Activated CD8-positive, alpha-beta memory T cell treated with anti-CD3 and anti-CD28 coated beads, Interleukin-2, amount 50 U/mL, for 1 hour (primary cell): ENCODE data around the gene SRF.

ENCODE experiments used
- DNase-seq: peaks from one replicate; pipeline ENCODE4 v3.0.0-alpha.2; 2020; ENCODE audit errors: extremely low read depth

The SRF gene

GRCh38 chr6:43183441-43183840 lies 12.4 kb downstream of the SRF start:
- DNase-seq = no peak

GRCh38 chr6:43184268-43184985 lies 13.4 kb downstream of the SRF start:
- DNase-seq = no peak

GRCh38 chr6:43185391-43185985 lies 14.4 kb downstream of the SRF start:
- no peak for DNase-seq

- no peak for DNase-seq
Measured at GRCh38 chr6:43186019-43186418, 14.9 kb downstream of the SRF start.

- no peak for DNase-seq
Measured at GRCh38 chr6:43186706-43187105, 15.6 kb downstream of the SRF start.

- no peak for DNase-seq
Measured at GRCh38 chr6:43187821-43188220, 16.8 kb downstream of the SRF start.

GRCh38 chr6:43188426-43188825 lies 17.4 kb downstream of the SRF start:
- DNase-seq = no peak

GRCh38 chr6:43189776-43190304 lies 18.8 kb downstream of the SRF start:
- no peak for DNase-seq

- DNase-seq = no peak
Measured at GRCh38 chr6:43192911-43193310, 21.8 kb downstream of the SRF start.

- DNase-seq = no peak
Measured at GRCh38 chr6:43193929-43194328, 22.9 kb downstream of the SRF start.

- DNase-seq = no peak
Measured at GRCh38 chr6:43196337-43196736, 25.3 kb downstream of the SRF start.

- DNase-seq = no peak
Measured at GRCh38 chr6:43199912-43200311, 28.8 kb downstream of the SRF start.

- no peak for DNase-seq
Measured at GRCh38 chr6:43200541-43200940, 29.5 kb downstream of the SRF start.

- DNase-seq = no peak
Measured at GRCh38 chr6:43202451-43202850, 31.4 kb downstream of the SRF start.

- DNase-seq = no peak
Measured at GRCh38 chr6:43203029-43203717, 32.1 kb downstream of the SRF start.

- DNase-seq = no peak
Measured at GRCh38 chr6:43203718-43204095, 32.6 kb downstream of the SRF start.

- no peak for DNase-seq
Measured at GRCh38 chr6:43204271-43205105, 33.4 kb downstream of the SRF start.

- DNase-seq = no peak
Measured at GRCh38 chr6:43205849-43206248, 34.8 kb downstream of the SRF start.

GRCh38 chr6:43207286-43207685 lies 36.2 kb downstream of the SRF start:
- DNase-seq = no peak

GRCh38 chr6:43211955-43212354 lies 40.9 kb downstream of the SRF start:
- DNase-seq = no peak

GRCh38 chr6:43213431-43213830 lies 42.4 kb downstream of the SRF start:
- DNase-seq = no peak

- DNase-seq = no peak
Measured at GRCh38 chr6:43215066-43215465, 44.0 kb downstream of the SRF start.
